ENCODE results near the gene HSPBP1. TPM values are rescaled to one million over a fixed set of nuclear protein-coding genes. Genes with fewer than 3 reads are reported as not detected.

Gene HSPBP1
- total RNA-seq, 2 donors from 2014 or later, result 12.5 to 51.1 TPM

GRCh38 chr19:55262359-55262758, 17.6 kb downstream of the HSPBP1 start:
- TF ChIP-seq POLR2A (IDR thresholded peaks at IDR 0.05) (no peak), CTCF (IDR thresholded peaks at IDR 0.05) (no peak)
- no peak for ATAC-seq
- Histone ChIP-seq H3K27ac (no peak overlapping the region), H3K4me1 (peaks cover 11% of the 10 kb centered on the region), H3K27me3 (no peaks in the 10 kb centered on the region), H3K36me3 (replicated peaks in 1 of 2; ENCODE audit: insufficient read depth in 1 of 2, low read depth in 2 of 2) (no peaks in the 10 kb centered on the region), H3K9me3 (no peaks in the 10 kb centered on the region), H3K4me3 (no peak overlapping the region)
- intact Hi-C loops (cut with DNase I), result no loop called here
- DNase-seq, result no peak
- WGBS, 2 donors, result 89 to 93% methylated on average over 8 of the region's 9 CpGs

- Histone ChIP-seq H3K36me3 (replicated peaks in 1 of 2; ENCODE audit: insufficient read depth in 1 of 2, low read depth in 2 of 2) (no peaks in the 10 kb centered on the region), H3K4me3 (no peak overlapping the region), H3K4me1 (peaks cover 18% of the 10 kb centered on the region), H3K9me3 (no peaks in the 10 kb centered on the region), H3K27ac (no peak overlapping the region), H3K27me3 (no peaks in the 10 kb centered on the region)
- ATAC-seq, result no peak
- TF ChIP-seq POLR2A (IDR thresholded peaks at IDR 0.05) (no peak), CTCF (IDR thresholded peaks at IDR 0.05) (no peak)
- intact Hi-C loops (cut with DNase I), result no loop called here
- no peak for DNase-seq
- 83 to 90% methylated on average over 7 to 13 of the region's 13 CpGs for WGBS, 2 donors
Measured at GRCh38 chr19:55261671-55262126, 18.2 kb downstream of the HSPBP1 start.

GRCh38 chr19:55259540-55260210, 20.2 kb downstream of the HSPBP1 start:
- DNase-seq, result no peak
- no peak for TF ChIP-seq POLR2A (IDR thresholded peaks at IDR 0.05)
- TF ChIP-seq CTCF (IDR thresholded peaks at IDR 0.05), result no peak
- peak overlapping the region in 1 of 2 donors; percentile 5 for H3K4me3 ChIP-seq
- intact Hi-C loops (cut with DNase I), result no loop called here
- WGBS, 2 donors, result 39 to 41% methylated on average over 24 to 26 of the region's 29 CpGs
- no peaks in the 10 kb centered on the region for H3K9me3 ChIP-seq
- H3K27me3 ChIP-seq, result no peaks in the 10 kb centered on the region
- ATAC-seq, result no peak
- H3K27ac ChIP-seq, result peak overlapping the region; percentile 33 to 92 (median 80)
- H3K36me3 ChIP-seq (replicated peaks in 1 of 2; ENCODE audit: insufficient read depth in 1 of 2, low read depth in 2 of 2), result no peaks in the 10 kb centered on the region
- peaks cover 38% of the 10 kb centered on the region for H3K4me1 ChIP-seq

- peak within 1 kb of the TSS; percentile 62 to 92 (median 81) for H3K27ac ChIP-seq
- WGBS, 2 donors, result 0 to 1% methylated on average over 3 to 76 of the region's 76 CpGs
Measured at GRCh38 chr19:55258828-55259539, 20.9 kb downstream of the HSPBP1 start, which contains the start of gene PPP6R1. PPP6R1 (minus strand) TSS chr19:55259017; CDS start chr19:55247103, 11,914 bp downstream.

More at GRCh38 chr19:55258828-55259539, 20.9 kb downstream of the HSPBP1 start, which contains the start of gene PPP6R1:
- Histone ChIP-seq H3K36me3 (replicated peaks in 1 of 2; ENCODE audit: insufficient read depth in 1 of 2, low read depth in 2 of 2) (no peaks in the 10 kb centered on the region), H3K9me3 (no peaks in the 10 kb centered on the region), H3K4me3 (peak within 1 kb of the TSS; percentile 65 to 68), H3K27me3 (no peaks in the 10 kb centered on the region), H3K4me1 (peaks cover 44% of the 10 kb centered on the region)
- DNase-seq, result peak; percentile 97 to 99 (median 98)
- TF ChIP-seq CTCF (IDR thresholded peaks at IDR 0.05) (no peak), POLR2A (IDR thresholded peaks at IDR 0.05) (peak; percentile 62 to 86 (median 85))
- peak; percentile 96 for ATAC-seq
- intact Hi-C loops (cut with DNase I), result no loop called here
